ENCODE results near the gene RERG. TPM values are rescaled to one million over a fixed set of nuclear protein-coding genes. Genes with fewer than 3 reads are reported as not detected.

RERG gene
- total RNA-seq, 1 donor from 2014 or later: 2.2 TPM

- DNase-seq: no peak
Observed at GRCh38 chr12:15218794-15219193, 2.4 kb downstream of the RERG start.

- no peak for DNase-seq
Observed at GRCh38 chr12:15216036-15216889, 5.0 kb downstream of the RERG start.

- no peak for DNase-seq
Observed at GRCh38 chr12:15214851-15215601, 6.2 kb downstream of the RERG start.

GRCh38 chr12:15212930-15213329 lies 8.3 kb downstream of the RERG start:
- no peak for DNase-seq

- DNase-seq: no peak
Observed at GRCh38 chr12:15209782-15210181, 11.4 kb downstream of the RERG start.

GRCh38 chr12:15208871-15209656 lies 12.2 kb downstream of the RERG start:
- DNase-seq: no peak

GRCh38 chr12:15208140-15208539 lies 13.1 kb downstream of the RERG start:
- DNase-seq: no peak

GRCh38 chr12:15206831-15207389 lies 14.3 kb downstream of the RERG start:
- DNase-seq: no peak

GRCh38 chr12:15206338-15206737 lies 14.9 kb downstream of the RERG start:
- DNase-seq: no peak

- no peak for DNase-seq
Observed at GRCh38 chr12:15205341-15206010, 15.7 kb downstream of the RERG start.

GRCh38 chr12:15201456-15201855 lies 19.8 kb downstream of the RERG start:
- no peak for DNase-seq

GRCh38 chr12:15201056-15201455 lies 20.2 kb downstream of the RERG start:
- no peak for DNase-seq

GRCh38 chr12:15200641-15201040 lies 20.6 kb downstream of the RERG start:
- no peak for DNase-seq

- no peak for DNase-seq
Observed at GRCh38 chr12:15199930-15200329, 21.3 kb downstream of the RERG start.

GRCh38 chr12:15196678-15197505 lies 24.3 kb downstream of the RERG start:
- DNase-seq: no peak

- no peak for DNase-seq
Observed at GRCh38 chr12:15196221-15196620, 25.0 kb downstream of the RERG start.

GRCh38 chr12:15194456-15195368 lies 26.5 kb downstream of the RERG start:
- DNase-seq: no peak

- DNase-seq: no peak
Observed at GRCh38 chr12:15193946-15194345, 27.3 kb downstream of the RERG start.

GRCh38 chr12:15192720-15193119 lies 28.5 kb downstream of the RERG start:
- DNase-seq: no peak

GRCh38 chr12:15188127-15188526 lies 33.1 kb downstream of the RERG start:
- DNase-seq: no peak
